ENCODE measurements around the gene ACAP1. TPM values are rescaled to one million over a fixed set of nuclear protein-coding genes. Genes with fewer than 3 reads are reported as not detected.
"Not testable (repeated sequence)": the region's sequence is repeated elsewhere in the genome, so short reads cannot be mapped to it uniquely, and the experiment has no call there.

ACAP1 gene
- polyA plus RNA-seq, 1 donor (not counting 4 experiments of a cell fraction or from before 2014, with no cell fraction given), result 1.7 TPM

DNA sequence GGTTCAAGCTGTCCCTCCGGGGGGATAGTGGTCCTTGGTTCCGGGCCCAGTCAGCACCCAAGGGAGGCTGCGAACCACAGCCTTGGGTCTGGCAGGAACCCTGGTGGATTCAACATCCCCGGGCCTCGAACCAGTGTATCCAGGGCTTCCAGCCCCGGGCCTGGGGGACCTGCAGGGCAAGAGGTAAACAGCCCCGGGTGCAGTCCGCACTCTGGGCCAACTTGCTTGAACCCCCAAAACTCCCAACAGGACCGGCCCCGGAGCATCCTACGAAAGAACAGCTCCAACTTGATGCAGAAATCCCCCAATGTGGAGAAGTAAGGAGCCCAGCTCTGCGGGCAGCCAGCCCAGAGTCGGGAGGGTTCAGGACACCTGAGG lies 5.7 kb upstream of the ACAP1 start:
- Histone ChIP-seq H3K4me3 (ENCODE audit: control insufficient read depth in 2 of 3, extremely low read depth in 1 of 3, insufficient read depth in 2 of 3, low read depth in 1 of 3, low read length in 3 of 3) (peak overlapping the region; percentile 34 to 95 (median 90)), H2AFZ (ENCODE audit: control insufficient read depth, low read length) (peak overlapping the region; percentile 84), H3K4me1 (ENCODE audit: control insufficient read depth, extremely low read depth, insufficient read depth, low read length) (peaks cover 8% of the 10 kb centered on the region), H3K79me2 (ENCODE audit: control insufficient read depth, insufficient read depth, low read length) (peaks cover 17% of the 10 kb centered on the region), H3K36me3 (ENCODE audit: control insufficient read depth in 2 of 2, extremely low read depth in 1 of 2, insufficient read depth in 2 of 2, low read length in 2 of 2) (peaks cover 8 to 14% of the 10 kb centered on the region in 2 experiments), H3K9ac (ENCODE audit: control insufficient read depth, extremely low read depth, insufficient read depth, low read length) (peak overlapping the region; percentile 91), H3K27ac (ENCODE audit: control insufficient read depth, insufficient read depth, low read length) (peak overlapping the region; percentile 20), H3K9me3 (ENCODE audit: control insufficient read depth, low read depth, low read length) (no peaks in the 10 kb centered on the region), H3K27me3 (ENCODE audit: control insufficient read depth, extremely low read depth, insufficient read depth, low read length) (no peaks in the 10 kb centered on the region), H3K4me2 (ENCODE audit: control insufficient read depth, extremely low read depth, insufficient read depth, low read depth, low read length) (peak overlapping the region; percentile 99), H4K20me1 (ENCODE audit: control insufficient read depth, extremely low read depth, insufficient read depth, low read length) (no peaks in the 10 kb centered on the region), H3K9me1 (ENCODE audit: control insufficient read depth, extremely low read depth, insufficient read depth, low read length) (peaks cover 2% of the 10 kb centered on the region)
- DNase-seq (ENCODE audit: low read depth, low spot score), result no peak
- TF ChIP-seq, protein P1, sequence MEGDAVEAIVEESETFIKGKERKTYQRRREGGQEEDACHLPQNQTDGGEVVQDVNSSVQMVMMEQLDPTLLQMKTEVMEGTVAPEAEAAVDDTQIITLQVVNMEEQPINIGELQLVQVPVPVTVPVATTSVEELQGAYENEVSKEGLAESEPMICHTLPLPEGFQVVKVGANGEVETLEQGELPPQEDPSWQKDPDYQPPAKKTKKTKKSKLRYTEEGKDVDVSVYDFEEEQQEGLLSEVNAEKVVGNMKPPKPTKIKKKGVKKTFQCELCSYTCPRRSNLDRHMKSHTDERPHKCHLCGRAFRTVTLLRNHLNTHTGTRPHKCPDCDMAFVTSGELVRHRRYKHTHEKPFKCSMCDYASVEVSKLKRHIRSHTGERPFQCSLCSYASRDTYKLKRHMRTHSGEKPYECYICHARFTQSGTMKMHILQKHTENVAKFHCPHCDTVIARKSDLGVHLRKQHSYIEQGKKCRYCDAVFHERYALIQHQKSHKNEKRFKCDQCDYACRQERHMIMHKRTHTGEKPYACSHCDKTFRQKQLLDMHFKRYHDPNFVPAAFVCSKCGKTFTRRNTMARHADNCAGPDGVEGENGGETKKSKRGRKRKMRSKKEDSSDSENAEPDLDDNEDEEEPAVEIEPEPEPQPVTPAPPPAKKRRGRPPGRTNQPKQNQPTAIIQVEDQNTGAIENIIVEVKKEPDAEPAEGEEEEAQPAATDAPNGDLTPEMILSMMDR (optimal IDR thresholded peaks at IDR 0.05 in 1 of 3, IDR thresholded peaks at IDR 0.05 in 1 of 3, conservative IDR thresholded peaks at IDR 0.05 in 1 of 3; ENCODE audit: extremely low read depth in 1 of 3, insufficient read depth in 2 of 3, low read length in 3 of 3), result no peak
- TF ChIP-seq EZH2 (IDR thresholded peaks at IDR 0.05; ENCODE audit: low read length), result no peak
- dilution Hi-C loops (cut with MboI; ENCODE audit: extremely low pct_ligation_motif_present, low sequenced_read_pairs), result no loop called here
- FAIRE-seq, result no peak

- Histone ChIP-seq H3K4me1 (ENCODE audit: control insufficient read depth, extremely low read depth, insufficient read depth, low read length) (peaks cover 8% of the 10 kb centered on the region), H3K27ac (ENCODE audit: control insufficient read depth, insufficient read depth, low read length) (no peak overlapping the region), H3K4me2 (ENCODE audit: control insufficient read depth, extremely low read depth, insufficient read depth, low read depth, low read length) (no peak overlapping the region), H3K9me3 (ENCODE audit: control insufficient read depth, low read depth, low read length) (no peaks in the 10 kb centered on the region), H3K36me3 (ENCODE audit: control insufficient read depth in 2 of 2, extremely low read depth in 1 of 2, insufficient read depth in 2 of 2, low read length in 2 of 2) (peaks cover 0 to under 1% of the 10 kb centered on the region in 2 experiments), H3K27me3 (ENCODE audit: control insufficient read depth, extremely low read depth, insufficient read depth, low read length) (no peaks in the 10 kb centered on the region), H3K9me1 (ENCODE audit: control insufficient read depth, extremely low read depth, insufficient read depth, low read length) (peaks cover 2% of the 10 kb centered on the region), H3K9ac (ENCODE audit: control insufficient read depth, extremely low read depth, insufficient read depth, low read length) (no peak overlapping the region), H3K79me2 (ENCODE audit: control insufficient read depth, insufficient read depth, low read length) (peaks cover 16% of the 10 kb centered on the region), H4K20me1 (ENCODE audit: control insufficient read depth, extremely low read depth, insufficient read depth, low read length) (no peaks in the 10 kb centered on the region), H2AFZ (ENCODE audit: control insufficient read depth, low read length) (no peak overlapping the region), H3K4me3 (ENCODE audit: control insufficient read depth in 2 of 3, extremely low read depth in 1 of 3, insufficient read depth in 2 of 3, low read depth in 1 of 3, low read length in 3 of 3) (no peak overlapping the region)
- no peak for DNase-seq (ENCODE audit: low read depth, low spot score)
- no peak for FAIRE-seq
- dilution Hi-C loops (cut with MboI; ENCODE audit: extremely low pct_ligation_motif_present, low sequenced_read_pairs), result no loop called here
- TF ChIP-seq, protein P1 (optimal IDR thresholded peaks at IDR 0.05 in 1 of 3, IDR thresholded peaks at IDR 0.05 in 1 of 3, conservative IDR thresholded peaks at IDR 0.05 in 1 of 3; ENCODE audit: extremely low read depth in 1 of 3, insufficient read depth in 2 of 3, low read length in 3 of 3), result no peak
- no peak for TF ChIP-seq EZH2 (IDR thresholded peaks at IDR 0.05; ENCODE audit: low read length)
Observed at GRCh38 chr17:7332111-7332510, 4.2 kb upstream of the ACAP1 start.

DNA sequence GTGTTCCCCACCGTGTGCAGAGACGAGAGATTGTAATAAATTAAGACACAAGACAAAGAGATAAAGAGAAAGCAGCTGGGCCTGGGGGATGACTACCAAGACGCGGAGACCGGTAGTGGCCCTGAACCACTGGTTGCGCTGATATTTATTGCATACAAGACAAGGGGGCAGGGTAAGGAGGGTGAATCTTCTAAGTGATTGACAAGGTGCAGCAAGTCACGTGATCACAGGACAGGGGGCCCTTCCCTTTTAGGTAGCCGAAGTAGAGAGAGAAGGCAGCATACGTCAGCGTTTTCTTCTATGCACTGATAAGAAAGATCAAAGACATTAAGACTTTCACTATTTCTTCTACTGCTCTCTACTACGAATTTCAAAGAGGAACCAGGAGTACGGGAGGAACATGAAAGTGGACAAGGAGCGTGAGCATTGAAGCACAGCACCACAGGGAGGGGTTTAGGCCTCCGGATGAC lies 3.7 kb upstream of the ACAP1 start:
- FAIRE-seq, result peak; percentile 23
- H3K36me3 ChIP-seq (ENCODE audit: control insufficient read depth in 2 of 2, extremely low read depth in 1 of 2, insufficient read depth in 2 of 2, low read length in 2 of 2); H3K9ac ChIP-seq (ENCODE audit: control insufficient read depth, extremely low read depth, insufficient read depth, low read length); H3K4me1 ChIP-seq (ENCODE audit: control insufficient read depth, extremely low read depth, insufficient read depth, low read length); H3K9me1 ChIP-seq (ENCODE audit: control insufficient read depth, extremely low read depth, insufficient read depth, low read length); H3K4me3 ChIP-seq (ENCODE audit: control insufficient read depth in 2 of 3, extremely low read depth in 1 of 3, insufficient read depth in 2 of 3, low read depth in 1 of 3, low read length in 3 of 3); H3K27ac ChIP-seq (ENCODE audit: control insufficient read depth, insufficient read depth, low read length); H3K4me2 ChIP-seq (ENCODE audit: control insufficient read depth, extremely low read depth, insufficient read depth, low read depth, low read length); H4K20me1 ChIP-seq (ENCODE audit: control insufficient read depth, extremely low read depth, insufficient read depth, low read length); H3K27me3 ChIP-seq (ENCODE audit: control insufficient read depth, extremely low read depth, insufficient read depth, low read length); H2AFZ ChIP-seq (ENCODE audit: control insufficient read depth, low read length); DNase-seq (ENCODE audit: low read depth, low spot score); H3K9me3 ChIP-seq (ENCODE audit: control insufficient read depth, low read depth, low read length); dilution Hi-C loops (cut with MboI; ENCODE audit: extremely low pct_ligation_motif_present, low sequenced_read_pairs): not testable (repeated sequence)
- peaks cover 12% of the 10 kb centered on the region for H3K79me2 ChIP-seq (ENCODE audit: control insufficient read depth, insufficient read depth, low read length)
